Right cardiac atrium (tissue), 5 donors: ENCODE data around the gene QSOX2. TPM values are rescaled to one million over a fixed set of nuclear protein-coding genes. Genes with fewer than 3 reads are reported as not detected.

Source experiments
- ATAC-seq, 2 donors: fragments of 200-7000 bp; cut with Tn5 transposase; one replicate each; pipeline versions ENCODE4 v1.8.0 to v1.9.1; 2020; ENCODE audit warnings: moderate library complexity in 2 of 2, mild to moderate bottlenecking in 1 of 2
- DNase-seq, 3 donors: peaks; one replicate each; pipeline ENCODE4 v3.0.0-alpha.2; 2020
- H3K27ac ChIP-seq: one replicate; pipeline ENCODE4 v1.5.1; 2013; ENCODE audit warnings: mild to moderate bottlenecking, low read length, control low read depth, moderate library complexity
- H3K27me3 ChIP-seq: one replicate; pipeline ENCODE4 v1.6.1; 2013; ENCODE audit not compliant: control insufficient read depth, insufficient read depth
- H3K4me1 ChIP-seq: one replicate; pipeline ENCODE4 v1.6.1; 2013; ENCODE audit warnings: low read length; ENCODE audit not compliant: control insufficient read depth, insufficient read depth
- H3K4me3 ChIP-seq: one replicate; pipeline ENCODE4 v1.5.1; 2013; ENCODE audit warnings: low read length, control low read depth
- H3K9me3 ChIP-seq: one replicate; pipeline ENCODE4 v1.6.1; 2013; ENCODE audit warnings: low read length; ENCODE audit not compliant: control insufficient read depth
- WGBS: extraction: QIAGEN DNeasy Blood & Tissue Kit; methylation state at CpG from one replicate; pipeline ENCODE4 v1.1.7; 2013; 5-methylcytosine and 5-hydroxymethylcytosine counted together
- intact Hi-C, 4 donors: fragments of 100-400 bp; cut with DNase I; formaldehyde crosslinking; loops; one replicate each; pipeline versions ENCODE4 v1.11.0 to v1.14.0; 2022 to 2023
- polyA plus RNA-seq: library from polyadenylated mRNA; stranded (reverse); fragments of 200-250 nt; gene quantifications from one replicate; pipeline ENCODE4 v1.2.3, GENCODE V29; 2013
- total RNA-seq, 4 donors: library from RNA; stranded (reverse); fragmentation: NEBNext Ultra II Directional; extraction: Animal tissue kit (Norgen Biotek cat#: 25700); gene quantifications; one replicate each; pipeline ENCODE4 v1.2.1, GENCODE V29; 2021
- donor health status: healthy with polysubstance abuse.
- donor health status: DM: no; HTN: yes; CAD: no.
- donor health status: DM: no; HTN: no; CAD: no.
- donor health status: DM: no; HTN: yes; CAD: no; lungs with severe emphysema.
- donor health status: DM: yes; HTN: yes; CAD: no.

Gene QSOX2
- total and polyA plus RNA-seq, 5 donors, result 4.5 to 9.0 (median 6.8) TPM

GRCh38 chr9:136212345-136212950, 33.2 kb downstream of the QSOX2 start:
- Histone ChIP-seq H3K4me1 (no peaks in the 10 kb centered on the region), H3K9me3 (no peaks in the 10 kb centered on the region), H3K27ac (no peak overlapping the region), H3K27me3 (no peaks in the 10 kb centered on the region), H3K4me3 (no peak overlapping the region)
- intact Hi-C loops, result no loop called here
- ATAC-seq (no peak), DNase-seq (no peak)
- WGBS, result 89% methylated on average over 28 of the region's 28 CpGs

- WGBS, result 93% methylated on average over 35 of the region's 35 CpGs
- ATAC-seq (no peak), DNase-seq (no peak)
- Histone ChIP-seq H3K9me3 (no peaks in the 10 kb centered on the region), H3K27me3 (no peaks in the 10 kb centered on the region), H3K4me1 (no peaks in the 10 kb centered on the region), H3K4me3 (no peak overlapping the region), H3K27ac (no peak overlapping the region)
- intact Hi-C loops, result no loop called here
Measured at GRCh38 chr9:136211441-136212344, 33.9 kb downstream of the QSOX2 start.

- 93% methylated on average over 15 of the region's 15 CpGs for WGBS
- H3K27ac ChIP-seq, result no peak overlapping the region
- no peak for DNase-seq
- H3K4me1 ChIP-seq, result no peaks in the 10 kb centered on the region
- H3K9me3 ChIP-seq, result no peaks in the 10 kb centered on the region
- intact Hi-C loops, result no loop called here
- H3K4me3 ChIP-seq, result no peak overlapping the region
- ATAC-seq, result no peak
- H3K27me3 ChIP-seq, result no peaks in the 10 kb centered on the region
Measured at GRCh38 chr9:136211006-136211405, 34.6 kb downstream of the QSOX2 start.

GRCh38 chr9:136210276-136210675, 35.3 kb downstream of the QSOX2 start:
- 95% methylated on average over 16 of the region's 16 CpGs for WGBS

GRCh38 chr9:136209786-136210185, 35.8 kb downstream of the QSOX2 start:
- DNase-seq (no peak), ATAC-seq (no peak)
- WGBS, result 84% methylated on average over 17 of the region's 17 CpGs
- Histone ChIP-seq H3K27ac (no peak overlapping the region), H3K27me3 (no peaks in the 10 kb centered on the region), H3K4me3 (no peak overlapping the region), H3K9me3 (no peaks in the 10 kb centered on the region), H3K4me1 (no peaks in the 10 kb centered on the region)
- intact Hi-C loops, result no loop called here

More at GRCh38 chr9:136210276-136210675, 35.3 kb downstream of the QSOX2 start:
- no peaks in the 10 kb centered on the region for H3K27me3 ChIP-seq
- no peaks in the 10 kb centered on the region for H3K9me3 ChIP-seq
- no peak overlapping the region for H3K4me3 ChIP-seq
- H3K27ac ChIP-seq, result no peak overlapping the region
- no peak for ATAC-seq
- no peak for DNase-seq
- intact Hi-C loops, result no loop called here
- no peaks in the 10 kb centered on the region for H3K4me1 ChIP-seq

- DNase-seq, result no peak
- WGBS, result 93% methylated on average over 17 of the region's 17 CpGs
- no peaks in the 10 kb centered on the region for H3K9me3 ChIP-seq
Measured at GRCh38 chr9:136209232-136209631, 36.4 kb downstream of the QSOX2 start.

GRCh38 chr9:136208675-136209074, 36.9 kb downstream of the QSOX2 start:
- no peaks in the 10 kb centered on the region for H3K27me3 ChIP-seq
- no peak overlapping the region for H3K27ac ChIP-seq
- ATAC-seq (no peak), DNase-seq (no peak)
- no peaks in the 10 kb centered on the region for H3K9me3 ChIP-seq
- WGBS, result 80% methylated on average over 17 of the region's 17 CpGs
- H3K4me3 ChIP-seq, result no peak overlapping the region
- intact Hi-C loops, result no loop called here
- H3K4me1 ChIP-seq, result no peaks in the 10 kb centered on the region

More at GRCh38 chr9:136209232-136209631, 36.4 kb downstream of the QSOX2 start:
- no peak for ATAC-seq
- Histone ChIP-seq H3K27ac (no peak overlapping the region), H3K4me1 (no peaks in the 10 kb centered on the region), H3K4me3 (no peak overlapping the region), H3K27me3 (no peaks in the 10 kb centered on the region)
- intact Hi-C loops, result no loop called here

- Histone ChIP-seq H3K27me3 (no peaks in the 10 kb centered on the region), H3K9me3 (no peaks in the 10 kb centered on the region), H3K4me3 (no peak overlapping the region), H3K27ac (no peak overlapping the region), H3K4me1 (no peaks in the 10 kb centered on the region)
- ATAC-seq, result no peak
- WGBS, result 81% methylated on average over 9 of the region's 9 CpGs
- DNase-seq, result no peak
- intact Hi-C loops, result no loop called here
Measured at GRCh38 chr9:136207616-136208015, 38.0 kb downstream of the QSOX2 start.

- no peak overlapping the region for H3K4me3 ChIP-seq
- WGBS, result 80% methylated on average over 16 of the region's 16 CpGs
- no peaks in the 10 kb centered on the region for H3K9me3 ChIP-seq
- H3K4me1 ChIP-seq, result no peaks in the 10 kb centered on the region
- no peaks in the 10 kb centered on the region for H3K27me3 ChIP-seq
- DNase-seq (no peak), ATAC-seq (no peak)
- H3K27ac ChIP-seq, result no peak overlapping the region
- intact Hi-C loops, result no loop called here
Measured at GRCh38 chr9:136206602-136207275, 38.9 kb downstream of the QSOX2 start.

- Histone ChIP-seq H3K4me3 (no peak overlapping the region), H3K27me3 (no peaks in the 10 kb centered on the region), H3K27ac (no peak overlapping the region), H3K9me3 (no peaks in the 10 kb centered on the region), H3K4me1 (no peaks in the 10 kb centered on the region)
- DNase-seq (no peak), ATAC-seq (no peak)
- 85% methylated on average over 5 of the region's 5 CpGs for WGBS
- intact Hi-C loops, result no loop called here
Measured at GRCh38 chr9:136205707-136205992, 40.0 kb downstream of the QSOX2 start.
